HG03469 (cell line): ENCODE data around the gene ALPL.
"Not testable (repeated sequence)": the region's sequence is repeated elsewhere in the genome, so short reads cannot be mapped to it uniquely, and the experiment has no call there.

ENCODE experiments used
- ATAC-seq: cut with Tn5 transposase; IDR thresholded peaks from one replicate; pipeline ENCODE4 v1.9.1; 2021; ENCODE audit warnings: mild to moderate bottlenecking, moderate library complexity, moderate number of reproducible peaks; ENCODE audit not compliant: unreplicated experiment

The ALPL gene

DNA sequence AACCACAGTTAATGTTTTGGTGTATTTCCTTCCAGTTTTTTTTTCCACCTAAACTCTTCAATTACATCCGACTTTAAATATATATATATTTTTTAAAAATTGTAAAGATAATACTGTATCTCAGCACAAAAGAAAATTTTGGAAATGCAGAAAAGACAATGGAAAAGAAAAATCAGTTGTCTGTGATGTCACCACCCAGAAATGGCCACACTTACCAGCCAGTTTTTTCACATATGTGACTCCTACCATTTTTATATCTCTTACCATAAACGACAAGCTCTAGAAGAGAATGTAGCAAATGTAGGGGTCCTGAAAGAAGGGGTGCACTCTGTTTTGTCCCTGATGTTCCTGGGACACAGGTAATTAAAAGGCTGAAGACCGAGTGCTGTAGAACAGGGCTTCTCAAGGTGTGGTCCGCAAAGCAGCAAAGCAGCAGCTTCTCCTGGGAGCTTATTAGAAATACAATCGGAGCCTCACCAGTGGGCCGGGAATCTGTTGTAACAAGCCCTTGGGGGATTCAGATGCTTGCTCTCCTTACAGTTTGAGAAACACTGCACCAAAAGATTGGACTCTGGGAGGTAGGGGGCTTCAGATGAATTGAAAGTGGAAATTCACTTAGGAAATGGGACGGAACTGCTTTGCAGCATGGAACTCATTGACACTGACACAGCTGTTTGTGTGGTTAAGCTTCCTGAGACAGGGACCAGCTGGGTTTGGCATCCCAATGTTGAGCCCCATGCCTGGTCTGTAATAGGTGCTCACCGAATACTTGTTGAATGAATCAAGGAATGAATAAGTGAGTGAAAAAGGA lies 44.1 kb downstream of the ALPL start:
- ATAC-seq: no peak

DNA sequence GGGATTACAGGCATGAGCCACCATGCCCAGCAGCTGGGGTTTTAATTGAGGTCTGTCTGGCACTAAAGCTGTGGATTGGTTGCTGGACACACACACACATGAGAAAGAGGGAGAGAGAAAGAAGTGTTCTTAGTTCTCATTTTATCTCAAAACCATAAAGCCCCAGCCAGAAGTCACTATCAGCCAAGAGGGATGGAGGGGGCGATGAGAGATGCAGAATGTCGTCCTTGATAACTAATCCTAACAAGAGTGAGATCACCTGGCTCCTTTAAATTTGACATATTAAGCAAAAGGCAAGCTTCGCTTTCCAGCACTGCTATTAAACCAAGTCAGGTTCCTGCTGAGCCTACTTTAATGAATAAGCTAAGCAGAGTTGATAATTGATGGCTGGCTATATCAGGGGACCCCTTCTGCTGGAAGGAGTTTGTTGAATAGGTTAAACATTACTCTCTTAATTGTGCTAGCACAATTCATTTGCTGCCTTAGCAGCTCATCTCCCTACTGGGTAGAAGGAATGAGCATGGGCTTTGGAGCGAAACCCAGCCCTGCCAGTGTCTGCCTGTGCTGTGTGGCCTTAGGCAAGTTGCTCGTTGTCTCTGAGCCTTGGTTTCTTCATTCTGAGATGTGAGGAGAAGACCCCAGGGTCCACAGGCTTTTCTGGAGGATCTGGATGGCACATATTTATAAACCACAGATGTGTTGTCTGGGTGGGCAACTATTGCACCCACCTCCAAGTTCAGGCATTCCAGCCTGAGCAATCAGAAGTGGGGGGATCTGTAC lies 50.8 kb downstream of the ALPL start:
- no peak for ATAC-seq

DNA sequence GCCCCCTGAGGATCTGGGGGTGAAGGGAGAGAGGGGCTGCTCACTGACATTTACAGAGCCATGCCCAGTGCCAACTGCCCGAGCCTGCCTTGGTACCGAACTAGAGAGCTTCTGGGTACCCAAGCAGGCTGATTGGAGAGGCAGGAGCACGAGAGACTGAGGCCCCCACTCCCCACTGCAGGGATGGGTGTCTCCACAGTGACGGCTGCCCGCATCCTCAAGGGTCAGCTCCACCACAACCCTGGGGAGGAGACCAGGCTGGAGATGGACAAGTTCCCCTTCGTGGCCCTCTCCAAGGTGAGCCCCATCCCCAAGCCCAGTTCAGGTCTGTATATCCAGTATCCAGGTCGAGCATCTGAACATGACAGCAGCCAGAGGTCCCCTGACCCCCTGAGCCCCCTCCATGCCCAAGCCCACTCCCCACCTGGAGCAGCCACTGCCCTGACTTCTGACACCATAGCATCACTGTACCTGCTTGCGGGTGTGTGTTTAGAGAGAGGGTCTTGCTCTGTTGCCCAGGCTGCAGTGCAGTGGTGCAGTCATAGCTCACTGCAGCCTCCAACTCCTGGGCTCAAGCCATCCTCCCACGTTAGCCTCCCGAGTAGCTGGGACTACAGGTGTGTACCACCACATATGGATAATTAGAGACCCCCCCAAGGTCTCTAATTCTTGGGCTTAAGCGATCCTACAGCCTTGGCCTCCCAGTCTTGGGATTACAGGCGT lies 51.9 kb downstream of the ALPL start:
- no peak for ATAC-seq

DNA sequence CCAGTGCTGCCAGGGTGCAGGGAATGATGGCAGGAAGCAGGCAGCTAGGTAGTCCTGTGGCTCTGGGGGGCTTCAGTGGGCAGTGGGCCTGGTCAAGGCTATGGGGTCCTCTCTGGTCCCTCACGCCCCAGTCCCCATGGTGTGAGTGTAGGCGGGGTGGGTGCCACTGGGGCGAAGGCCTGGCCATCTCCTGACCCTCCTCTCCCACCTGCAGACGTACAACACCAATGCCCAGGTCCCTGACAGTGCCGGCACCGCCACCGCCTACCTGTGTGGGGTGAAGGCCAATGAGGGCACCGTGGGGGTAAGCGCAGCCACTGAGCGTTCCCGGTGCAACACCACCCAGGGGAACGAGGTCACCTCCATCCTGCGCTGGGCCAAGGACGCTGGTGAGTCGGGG lies 53.7 kb downstream of the ALPL start:
- no peak for ATAC-seq

DNA sequence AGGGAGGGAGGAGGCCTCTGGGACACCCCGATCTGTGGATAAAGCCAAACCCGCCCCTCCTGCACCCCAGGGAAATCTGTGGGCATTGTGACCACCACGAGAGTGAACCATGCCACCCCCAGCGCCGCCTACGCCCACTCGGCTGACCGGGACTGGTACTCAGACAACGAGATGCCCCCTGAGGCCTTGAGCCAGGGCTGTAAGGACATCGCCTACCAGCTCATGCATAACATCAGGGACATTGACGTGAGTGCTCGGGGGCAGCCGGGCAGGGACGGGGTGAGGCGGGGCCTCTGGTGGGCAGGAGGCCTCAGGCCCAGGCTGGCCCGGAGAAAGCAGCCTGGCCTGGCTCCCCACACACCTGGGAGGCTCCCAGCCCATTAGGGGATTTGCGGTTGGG lies 54.7 kb downstream of the ALPL start:
- no peak for ATAC-seq

DNA sequence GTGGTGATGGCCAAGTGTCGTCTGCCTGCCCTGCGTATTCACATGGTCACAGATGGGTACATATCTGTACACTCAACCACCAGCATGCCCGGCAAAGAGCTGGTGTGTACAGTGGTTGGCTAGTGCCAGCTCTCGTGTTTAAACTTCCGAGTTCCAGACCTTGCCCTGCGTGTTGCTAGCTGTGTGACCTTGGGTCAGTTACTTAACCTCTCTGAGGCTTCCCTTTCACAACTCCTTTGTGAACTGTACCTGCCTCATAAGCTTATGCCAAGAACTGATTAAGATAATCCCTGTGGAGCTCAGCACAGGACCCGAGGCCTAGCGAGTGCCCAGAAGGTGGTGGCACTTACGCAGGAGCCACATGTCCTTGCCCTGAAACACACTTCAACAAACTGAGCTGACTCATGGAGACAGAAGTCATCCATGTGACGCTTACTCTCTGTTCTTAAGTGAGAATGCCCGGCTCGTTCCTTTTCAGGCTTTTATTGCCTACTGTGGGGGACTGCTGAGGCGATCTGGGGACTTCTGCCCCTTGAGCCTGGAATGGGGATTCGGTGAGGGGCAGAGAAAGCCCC lies 55.4 kb downstream of the ALPL start:
- no peak for ATAC-seq

DNA sequence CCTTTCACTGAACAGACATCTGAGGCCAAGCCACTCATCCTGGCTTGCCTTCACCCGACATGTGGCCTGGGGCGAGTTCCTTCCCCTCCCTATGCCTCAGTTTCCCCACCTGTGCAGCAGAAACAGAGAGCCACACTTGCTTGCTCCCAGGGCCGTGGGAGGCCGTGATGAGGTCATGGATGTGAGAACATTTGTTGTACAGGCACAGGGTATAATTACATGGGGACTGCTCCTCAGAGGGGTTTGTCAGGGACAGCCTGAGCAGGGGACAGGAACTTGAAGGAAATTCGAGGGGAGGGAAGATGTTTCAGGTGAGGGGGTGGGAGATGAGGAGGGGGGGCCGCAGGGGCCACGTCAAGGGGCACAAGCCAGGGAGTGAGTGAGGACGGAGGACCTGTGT lies 56.1 kb downstream of the ALPL start:
- no peak for ATAC-seq

DNA sequence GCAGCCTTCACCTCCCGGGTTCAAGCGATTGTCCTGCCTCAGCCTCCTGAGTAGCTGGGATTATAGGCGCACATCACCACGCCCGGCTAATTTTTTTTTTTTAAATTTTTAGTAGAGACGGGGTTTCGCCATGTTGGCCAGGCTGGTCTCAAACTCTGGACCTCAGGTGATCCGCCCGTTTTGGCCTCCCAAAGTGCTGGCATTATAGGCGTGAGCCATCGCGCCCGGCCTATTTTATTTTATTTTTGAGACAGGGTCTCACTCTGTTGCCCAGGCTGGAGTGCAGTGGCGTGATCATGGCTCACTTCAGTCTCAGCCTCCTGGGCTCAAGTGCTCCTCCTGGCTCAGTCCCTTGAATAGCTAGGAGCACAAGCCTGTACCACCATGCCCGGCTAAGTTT lies 57.1 kb downstream of the ALPL start:
- ATAC-seq: not testable (repeated sequence)

DNA sequence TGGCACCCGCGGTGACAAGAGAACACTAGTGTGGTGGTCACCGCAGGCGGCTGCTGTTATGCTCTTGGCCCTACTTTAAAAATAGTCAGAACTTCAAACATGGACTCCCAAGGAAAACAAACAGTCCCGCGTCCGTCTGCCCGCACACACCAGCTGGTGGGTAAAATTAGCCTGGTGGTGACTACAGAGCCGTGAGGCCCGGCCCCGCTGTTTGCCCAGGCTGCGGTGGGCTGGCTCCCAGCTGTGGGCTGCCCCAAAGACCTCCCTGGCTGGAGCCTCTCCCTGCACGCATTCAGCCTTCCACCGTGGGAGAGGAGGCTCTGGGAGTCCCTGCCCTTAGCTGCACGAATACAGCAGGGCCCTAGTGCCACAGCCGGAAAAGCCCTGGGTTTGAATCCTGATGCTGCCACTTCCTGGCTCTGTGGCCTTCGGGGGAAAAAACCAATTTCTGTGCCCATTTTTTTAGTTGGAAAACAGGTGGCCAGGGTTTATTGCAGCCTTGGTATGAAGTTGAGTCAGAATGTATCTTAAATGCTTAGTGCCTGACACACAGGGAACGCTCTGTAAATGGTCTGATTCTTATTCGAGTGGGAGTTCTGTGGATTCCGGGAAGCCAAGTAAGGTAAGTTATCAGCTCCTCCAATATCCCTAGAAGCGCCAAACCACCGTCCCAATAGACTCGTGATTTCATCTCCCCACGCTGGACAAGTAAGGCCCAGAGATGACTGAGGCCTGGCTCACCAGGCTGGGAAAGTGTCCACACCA lies 58.2 kb downstream of the ALPL start:
- ATAC-seq: no peak

DNA sequence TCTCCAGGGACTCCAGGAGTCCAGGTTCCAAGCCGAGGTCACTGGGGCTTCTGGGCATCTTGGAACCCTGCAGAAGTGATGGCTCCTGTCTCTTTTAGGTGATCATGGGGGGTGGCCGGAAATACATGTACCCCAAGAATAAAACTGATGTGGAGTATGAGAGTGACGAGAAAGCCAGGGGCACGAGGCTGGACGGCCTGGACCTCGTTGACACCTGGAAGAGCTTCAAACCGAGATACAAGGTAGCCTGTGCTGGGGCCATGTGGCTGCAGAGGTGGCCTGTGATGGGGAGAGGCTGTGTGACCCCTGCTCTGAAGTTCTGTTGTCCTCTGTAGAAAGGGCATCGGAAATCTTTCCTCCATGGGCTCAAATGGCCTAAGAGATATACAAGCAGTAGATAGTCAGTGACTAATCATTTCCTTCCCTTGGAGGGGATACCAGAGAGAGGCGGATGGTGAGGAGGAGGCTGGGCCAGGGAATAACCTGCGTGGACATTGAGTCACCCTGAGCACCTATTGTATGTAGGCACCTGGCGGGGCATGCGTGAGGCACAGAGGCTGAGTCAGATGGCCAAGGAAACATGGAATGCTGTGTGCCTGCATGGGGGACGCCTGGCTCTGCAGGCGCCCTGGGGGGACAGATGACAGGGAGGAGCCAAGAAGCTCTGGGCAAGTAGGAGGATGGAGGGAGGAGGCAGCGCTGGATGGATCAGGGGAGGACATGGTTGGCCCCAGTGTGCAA lies 59.0 kb downstream of the ALPL start:
- ATAC-seq: no peak

DNA sequence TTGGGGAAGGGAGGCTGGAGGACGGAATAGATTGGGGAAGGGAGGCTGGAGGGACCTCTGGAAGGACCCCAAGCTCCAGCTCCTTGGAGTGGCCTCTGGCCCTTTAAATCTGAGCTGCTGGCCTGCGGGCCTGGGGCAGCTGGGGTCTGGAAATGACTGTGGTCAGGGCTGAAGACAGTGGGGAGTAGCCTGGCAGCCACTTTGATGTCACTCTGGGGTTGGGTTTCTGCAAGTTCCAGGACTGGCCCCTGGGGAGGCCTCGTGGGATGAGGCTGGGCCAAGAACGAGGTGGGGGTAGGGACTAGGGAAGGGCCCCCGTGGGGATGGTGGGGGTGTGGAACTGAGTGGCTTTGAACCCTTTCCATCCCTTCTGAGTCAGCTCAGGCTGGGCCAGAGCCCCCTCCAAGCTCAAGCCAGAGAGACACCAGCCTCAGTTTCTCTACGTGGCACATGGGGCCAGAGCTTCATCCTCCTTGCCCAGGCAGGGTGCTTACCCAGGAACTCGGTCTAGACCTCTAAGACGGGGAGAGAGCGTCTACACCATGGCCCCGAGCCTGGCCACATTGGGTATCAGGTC lies 59.7 kb downstream of the ALPL start:
- ATAC-seq: no peak

DNA sequence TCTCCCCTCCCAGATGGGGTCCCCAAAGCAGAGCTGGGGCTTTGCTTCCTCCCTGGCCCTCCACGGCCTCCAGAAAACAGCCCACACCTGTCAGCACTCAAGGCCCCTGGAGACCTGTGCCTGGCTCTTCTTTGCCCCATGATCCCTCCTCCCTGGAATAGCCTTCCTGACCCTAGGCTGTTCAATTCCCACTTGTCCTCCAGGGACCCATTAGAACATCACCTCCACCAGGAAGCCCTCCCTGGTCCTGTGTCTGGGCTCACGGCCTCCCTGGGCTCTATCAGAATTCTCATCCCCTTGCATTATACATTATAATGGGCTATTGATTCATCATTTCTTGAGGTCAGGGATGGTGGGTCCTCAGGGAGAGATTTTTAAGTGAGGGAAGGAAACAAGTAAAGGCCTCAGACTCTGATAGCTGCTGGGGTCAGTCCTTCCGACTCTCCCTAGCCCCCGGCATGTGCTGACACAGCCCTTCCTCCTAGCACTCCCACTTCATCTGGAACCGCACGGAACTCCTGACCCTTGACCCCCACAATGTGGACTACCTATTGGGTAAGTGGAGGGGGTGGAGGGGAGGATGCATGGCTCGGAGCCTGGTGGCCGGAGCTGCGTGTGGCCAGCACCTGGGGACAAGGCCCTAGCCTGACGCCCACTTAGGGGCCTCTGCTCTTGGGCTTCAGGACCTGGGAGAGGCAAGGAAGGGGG lies 60.8 kb downstream of the ALPL start:
- ATAC-seq: no peak

DNA sequence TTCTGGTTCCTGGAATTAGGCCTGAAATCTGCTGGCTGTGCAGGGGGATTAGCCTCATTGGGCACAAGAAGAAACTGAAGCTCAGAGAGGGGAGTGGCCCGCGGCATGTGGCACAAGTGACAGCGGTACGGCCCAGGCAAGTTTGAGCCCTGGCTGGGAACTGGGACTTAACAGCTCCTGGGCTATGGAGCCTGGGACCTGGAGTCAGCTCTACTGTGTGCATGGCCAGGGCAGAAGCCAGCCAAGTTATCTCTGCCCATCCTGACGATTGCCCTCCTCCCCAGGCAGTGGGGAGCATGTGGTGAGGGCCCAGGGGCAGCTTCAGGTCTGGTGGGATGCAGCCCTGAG lies 61.3 kb downstream of the ALPL start:
- no peak for ATAC-seq

DNA sequence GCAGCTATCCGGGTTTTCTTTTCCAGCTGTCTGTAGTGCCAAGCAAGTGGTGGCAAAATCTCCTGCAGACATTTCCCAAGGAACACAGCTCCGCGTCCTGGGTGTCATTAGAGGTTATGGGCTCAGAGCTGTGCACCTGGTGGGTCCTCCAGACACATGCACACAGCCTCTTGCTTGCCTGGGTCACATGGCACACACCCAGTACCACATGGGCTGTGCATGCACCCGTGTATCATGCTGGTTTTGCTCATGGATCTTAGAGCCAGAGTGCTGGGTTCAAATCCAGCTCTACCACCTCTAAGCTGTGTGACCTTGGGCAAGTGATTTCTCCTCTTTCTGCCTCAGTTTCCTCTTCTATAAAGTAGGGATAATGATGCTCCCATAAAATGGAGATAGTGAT lies 61.7 kb downstream of the ALPL start:
- ATAC-seq: no peak

DNA sequence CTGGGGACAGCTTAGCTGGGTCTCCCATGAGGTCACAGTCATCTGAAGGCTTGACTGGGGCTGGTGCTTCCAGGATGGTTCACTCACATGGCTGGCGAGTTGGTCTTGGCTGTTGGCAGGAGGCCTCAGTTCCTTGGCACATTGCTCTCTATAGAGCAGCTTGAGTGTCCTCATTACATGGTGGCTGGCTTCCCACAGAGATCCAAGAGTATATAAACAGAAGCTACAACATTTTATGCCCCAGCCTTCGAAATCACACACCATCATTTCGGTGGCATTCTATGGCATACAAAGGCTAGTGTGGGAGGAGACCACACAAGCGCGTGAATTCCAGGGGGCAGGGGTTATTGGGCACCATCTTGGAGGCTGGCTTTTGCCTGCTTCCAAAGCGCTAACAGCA lies 63.0 kb downstream of the ALPL start:
- no peak for ATAC-seq

DNA sequence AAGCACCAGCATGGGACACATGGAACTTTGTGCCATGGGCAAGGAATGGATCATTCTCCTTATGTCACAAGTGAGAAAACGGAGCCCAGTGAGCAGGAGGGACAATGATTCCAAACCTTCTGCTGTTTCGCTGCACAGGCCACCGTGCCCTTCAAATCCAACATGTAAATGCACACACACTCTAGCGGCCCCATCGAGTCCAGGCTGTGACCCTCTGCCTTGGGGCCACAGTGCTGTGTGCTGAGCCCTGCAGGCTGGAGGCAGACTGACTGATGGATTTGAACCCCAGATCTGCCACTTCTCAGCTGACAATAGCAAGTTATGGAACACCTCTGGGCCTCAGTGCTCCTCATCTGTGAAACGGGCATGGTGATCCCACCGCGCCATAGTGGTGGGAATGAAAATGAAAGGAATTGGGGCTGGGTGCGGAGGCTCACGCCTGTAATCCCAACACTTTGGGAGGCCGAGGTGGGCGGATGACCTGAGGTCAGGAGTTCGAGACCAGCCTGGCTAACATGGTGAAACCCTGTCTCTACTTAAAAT lies 63.6 kb downstream of the ALPL start:
- no peak for ATAC-seq

DNA sequence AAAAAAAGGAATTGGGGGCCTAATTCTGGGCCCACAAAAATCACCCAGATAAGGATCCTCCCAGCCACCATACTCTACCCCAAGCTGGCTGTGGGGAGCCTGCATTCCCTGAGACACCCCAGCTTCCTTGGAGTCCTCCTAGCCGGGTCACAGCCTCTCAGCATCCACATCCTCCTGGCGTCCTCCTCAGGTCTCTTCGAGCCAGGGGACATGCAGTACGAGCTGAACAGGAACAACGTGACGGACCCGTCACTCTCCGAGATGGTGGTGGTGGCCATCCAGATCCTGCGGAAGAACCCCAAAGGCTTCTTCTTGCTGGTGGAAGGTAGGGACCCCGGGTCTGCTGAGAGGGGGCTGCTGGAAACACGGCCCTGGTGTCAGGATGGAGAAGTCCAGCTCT lies 64.3 kb downstream of the ALPL start:
- no peak for ATAC-seq

DNA sequence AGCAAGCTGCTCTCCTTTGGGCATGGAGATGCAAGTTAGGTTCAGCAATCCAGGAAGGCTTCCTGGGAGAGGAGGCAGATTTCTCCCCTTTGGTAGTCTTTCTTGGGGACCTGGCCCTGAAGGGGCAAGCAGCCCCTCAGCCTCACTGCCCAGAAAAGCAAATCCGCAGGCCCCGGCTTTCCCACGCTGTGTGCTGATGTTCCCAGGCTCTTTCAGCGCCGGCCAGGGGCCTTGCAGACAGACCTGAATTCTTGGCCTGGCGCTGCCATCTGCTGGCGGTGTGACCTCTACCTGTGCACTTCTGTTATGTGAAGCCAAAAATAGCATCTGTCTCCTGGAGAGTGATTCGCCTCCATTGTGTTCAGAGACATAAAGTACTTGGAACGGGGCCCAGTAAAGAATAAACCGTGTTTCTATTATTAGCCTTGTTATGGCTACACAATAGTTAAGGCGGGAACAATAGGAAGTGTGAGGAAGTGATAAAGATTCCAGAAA lies 64.8 kb downstream of the ALPL start:
- no peak for ATAC-seq
